GM18858 (cell line): ENCODE results near the gene GFOD2.

ENCODE experiments used
- ATAC-seq: cut with Tn5 transposase; IDR thresholded peaks from one replicate; pipeline ENCODE4 v1.9.1; 2021; ENCODE audit not compliant: unreplicated experiment

Gene GFOD2

GRCh38 chr16:67660564-67661028 is 58.5 kb downstream of the GFOD2 start, which contains the start of gene PARD6A:
Gene PARD6A, plus strand, starts transcription at chr16:67660960. Its CDS starts 79 bp downstream, at chr16:67661039.
- peak; percentile 55 for ATAC-seq

- peak; percentile 32 for ATAC-seq
Measured at GRCh38 chr16:67659675-67660563, 59.2 kb downstream of the GFOD2 start, which contains the start of gene ACD. Gene ACD, minus strand, starts transcription at chr16:67660260. Its CDS starts 40 bp downstream, at chr16:67660220.

GRCh38 chr16:67658849-67659674 is 60.1 kb downstream of the GFOD2 start:
- ATAC-seq = no peak

GRCh38 chr16:67657751-67658518 is 61.2 kb downstream of the GFOD2 start:
- no peak for ATAC-seq

- no peak for ATAC-seq
Measured at GRCh38 chr16:67657017-67657608, 62.0 kb downstream of the GFOD2 start.

GRCh38 chr16:67656344-67657016 is 62.6 kb downstream of the GFOD2 start:
- ATAC-seq = no peak

GRCh38 chr16:67655363-67655762 is 63.8 kb downstream of the GFOD2 start:
- no peak for ATAC-seq

- no peak for ATAC-seq
Measured at GRCh38 chr16:67654403-67654911, 64.7 kb downstream of the GFOD2 start.

GRCh38 chr16:67653789-67654402 is 65.2 kb downstream of the GFOD2 start:
- no peak for ATAC-seq

GRCh38 chr16:67653128-67653788 is 65.9 kb downstream of the GFOD2 start:
- ATAC-seq = no peak

- no peak for ATAC-seq
Measured at GRCh38 chr16:67652578-67653127, 66.5 kb downstream of the GFOD2 start.

GRCh38 chr16:67651847-67652246 is 67.3 kb downstream of the GFOD2 start:
- ATAC-seq = no peak

- no peak for ATAC-seq
Measured at GRCh38 chr16:67651039-67651438, 68.1 kb downstream of the GFOD2 start.

- no peak for ATAC-seq
Measured at GRCh38 chr16:67650023-67650422, 69.1 kb downstream of the GFOD2 start.

GRCh38 chr16:67649494-67649931 is 69.6 kb downstream of the GFOD2 start:
- no peak for ATAC-seq

- no peak for ATAC-seq
Measured at GRCh38 chr16:67648764-67649407, 70.2 kb downstream of the GFOD2 start.

GRCh38 chr16:67648088-67648763 is 70.9 kb downstream of the GFOD2 start:
- ATAC-seq = no peak
